ENCODE results near the gene CDK7.

DNA sequence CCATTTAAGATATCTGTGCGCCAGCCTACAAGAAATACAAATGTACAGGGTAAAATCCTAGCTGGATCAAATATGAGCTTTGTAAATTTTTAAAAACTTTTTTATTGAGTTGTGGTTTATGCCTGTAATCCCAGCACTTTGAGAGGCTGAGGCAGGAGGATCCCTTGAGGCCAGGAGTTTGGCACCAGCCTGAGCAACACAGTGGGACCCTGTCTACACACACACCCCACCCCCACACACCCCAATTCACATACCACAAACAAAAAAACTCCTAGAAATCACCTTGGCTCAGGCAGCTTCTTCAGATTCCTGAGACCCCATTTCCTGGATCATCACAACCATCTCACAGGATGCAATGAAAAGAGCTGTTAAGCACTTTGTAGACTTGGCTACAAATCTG, 46.4 kb downstream of the CDK7 start:
- TF ChIP-seq, protein P1, sequence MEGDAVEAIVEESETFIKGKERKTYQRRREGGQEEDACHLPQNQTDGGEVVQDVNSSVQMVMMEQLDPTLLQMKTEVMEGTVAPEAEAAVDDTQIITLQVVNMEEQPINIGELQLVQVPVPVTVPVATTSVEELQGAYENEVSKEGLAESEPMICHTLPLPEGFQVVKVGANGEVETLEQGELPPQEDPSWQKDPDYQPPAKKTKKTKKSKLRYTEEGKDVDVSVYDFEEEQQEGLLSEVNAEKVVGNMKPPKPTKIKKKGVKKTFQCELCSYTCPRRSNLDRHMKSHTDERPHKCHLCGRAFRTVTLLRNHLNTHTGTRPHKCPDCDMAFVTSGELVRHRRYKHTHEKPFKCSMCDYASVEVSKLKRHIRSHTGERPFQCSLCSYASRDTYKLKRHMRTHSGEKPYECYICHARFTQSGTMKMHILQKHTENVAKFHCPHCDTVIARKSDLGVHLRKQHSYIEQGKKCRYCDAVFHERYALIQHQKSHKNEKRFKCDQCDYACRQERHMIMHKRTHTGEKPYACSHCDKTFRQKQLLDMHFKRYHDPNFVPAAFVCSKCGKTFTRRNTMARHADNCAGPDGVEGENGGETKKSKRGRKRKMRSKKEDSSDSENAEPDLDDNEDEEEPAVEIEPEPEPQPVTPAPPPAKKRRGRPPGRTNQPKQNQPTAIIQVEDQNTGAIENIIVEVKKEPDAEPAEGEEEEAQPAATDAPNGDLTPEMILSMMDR (IDR thresholded peaks at IDR 0.05) = no peak
- TF ChIP-seq EZH2 (IDR thresholded peaks at IDR 0.05; ENCODE audit: borderline replicate concordance, insufficient read depth, low read depth, low read length, poor library complexity, severe bottlenecking) = no peak

Data from B cell (primary cell).